B cell (primary cell): ENCODE results near the gene JMY.

ENCODE experiments used
- EZH2 ChIP-seq: IDR thresholded peaks from 2 replicates; pipeline ENCODE4 v1.6.1; 2012; ENCODE audit warnings: borderline replicate concordance, low read depth, mild to moderate bottlenecking, moderate library complexity, low read length; ENCODE audit not compliant: insufficient read depth, poor library complexity, severe bottlenecking
- TF ChIP-seq, protein P1 (sequence below): fragments of 200-600 bp; IDR thresholded peaks from one replicate; pipeline ENCODE4 v1.8.0; 2022; ENCODE audit warnings: antibody characterized with exemption, mild to moderate bottlenecking

DNA sequence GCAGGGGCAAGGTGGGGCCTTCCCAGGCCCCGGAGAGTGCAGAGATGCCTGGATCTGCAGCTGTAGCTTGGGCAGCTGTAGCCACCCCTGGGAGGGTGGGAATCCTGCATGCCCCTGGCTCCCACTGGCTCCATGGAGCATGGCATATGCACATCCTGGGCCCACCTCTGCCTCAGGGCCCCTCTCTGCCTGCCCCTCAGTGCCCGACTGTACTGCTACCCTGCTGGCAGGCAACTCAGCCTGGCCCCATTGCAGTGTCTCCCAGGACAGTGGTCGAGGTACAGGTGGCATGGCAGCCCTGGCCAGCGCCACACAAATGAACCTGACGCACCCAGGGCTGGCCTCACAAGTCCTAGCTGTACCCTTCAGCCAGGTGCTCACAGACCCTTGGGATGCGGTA, 23.9 kb downstream of the JMY start:
- TF ChIP-seq, protein P1, sequence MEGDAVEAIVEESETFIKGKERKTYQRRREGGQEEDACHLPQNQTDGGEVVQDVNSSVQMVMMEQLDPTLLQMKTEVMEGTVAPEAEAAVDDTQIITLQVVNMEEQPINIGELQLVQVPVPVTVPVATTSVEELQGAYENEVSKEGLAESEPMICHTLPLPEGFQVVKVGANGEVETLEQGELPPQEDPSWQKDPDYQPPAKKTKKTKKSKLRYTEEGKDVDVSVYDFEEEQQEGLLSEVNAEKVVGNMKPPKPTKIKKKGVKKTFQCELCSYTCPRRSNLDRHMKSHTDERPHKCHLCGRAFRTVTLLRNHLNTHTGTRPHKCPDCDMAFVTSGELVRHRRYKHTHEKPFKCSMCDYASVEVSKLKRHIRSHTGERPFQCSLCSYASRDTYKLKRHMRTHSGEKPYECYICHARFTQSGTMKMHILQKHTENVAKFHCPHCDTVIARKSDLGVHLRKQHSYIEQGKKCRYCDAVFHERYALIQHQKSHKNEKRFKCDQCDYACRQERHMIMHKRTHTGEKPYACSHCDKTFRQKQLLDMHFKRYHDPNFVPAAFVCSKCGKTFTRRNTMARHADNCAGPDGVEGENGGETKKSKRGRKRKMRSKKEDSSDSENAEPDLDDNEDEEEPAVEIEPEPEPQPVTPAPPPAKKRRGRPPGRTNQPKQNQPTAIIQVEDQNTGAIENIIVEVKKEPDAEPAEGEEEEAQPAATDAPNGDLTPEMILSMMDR, result no peak
- TF ChIP-seq EZH2, result no peak
